HCT116 (cell line): ENCODE results near the gene PRICKLE1. TPM values are rescaled to one million over a fixed set of nuclear protein-coding genes. Genes with fewer than 3 reads are reported as not detected.

ENCODE experiments used
- ATAC-seq: fragments of 200-7000 bp; cut with Tn5 transposase; 2 replicates; pipeline ENCODE4 v1.9.1; 2020; ENCODE audit warnings: mild to moderate bottlenecking, moderate library complexity
- BruUV-seq: library from RNA; stranded (reverse); fragments of 400-500 nt; replicated peaks from 2 replicates; lab custom pipeline; 2021; lab: Mats Ljungman, UMichigan
- CTCF ChIA-PET: fragments of 300-600 bp; sonication (Branson Sonifier 250); formaldehyde crosslinking; loops from one replicate; lab custom pipeline; 2021; ENCODE audit warnings: antibody characterized with exemption; lab: Charles Lee
- POLR2A ChIA-PET: fragments of 300-600, 350-600 bp; sonication (Branson Sonifier 250); formaldehyde crosslinking; loops from one replicate; lab custom pipeline; 2021; ENCODE audit warnings: antibody characterized with exemption; lab: Charles Lee
- RAD21 ChIA-PET, 2 experiments: fragments of 300-600 bp; sonication (Branson Sonifier 250); formaldehyde crosslinking; loops; one replicate each; lab custom pipeline; 2023; ENCODE audit warnings: low total read pairs in 2 of 2; ENCODE audit not compliant: uncharacterized antibody in 2 of 2, unreplicated experiment in 2 of 2, low non-redundant PET in 1 of 2; lab: Charles Lee
- DNase-seq: peaks from one replicate; pipeline ENCODE4 v3.0.0-alpha.2; 2010; ENCODE audit warnings: low read depth, low spot score
- H2AFZ ChIP-seq: fragments of 200-600 bp; shearing (Covaris generic), sonication (generic); 2 replicates; pipeline ENCODE4 v1.6.1; 2017; ENCODE audit warnings: low read depth, mixed run types, mixed read lengths, antibody characterized with exemption, low read length; ENCODE audit not compliant: poor library complexity, severe bottlenecking
- H3K27ac ChIP-seq: 2 replicates; pipeline ENCODE4 v1.5.1; 2012; ENCODE audit warnings: low read depth, low read length
- H3K27me3 ChIP-seq: fragments of 200-600 bp; sonication (generic); 2 replicates; pipeline ENCODE4 v1.6.1; 2016; ENCODE audit warnings: mixed run types, low read length, mixed read lengths; ENCODE audit not compliant: insufficient read depth
- H3K36me3 ChIP-seq, 2 experiments: fragments of 200-500 bp in 1 of 2; fragments of 200-600 bp in 1 of 2; sonication (Bioruptor generic) in 1 of 2; sonication (generic) in 1 of 2; 2 replicates each; pipeline versions ENCODE4 v1.5.1 to v1.6.1; 2014 to 2016; ENCODE audit warnings: low read length in 2 of 2, inconsistent platforms in 1 of 2, mixed read lengths in 1 of 2, mixed run types in 1 of 2; ENCODE audit not compliant: insufficient read depth in 2 of 2, control insufficient read depth in 1 of 2
- H3K4me1 ChIP-seq, 2 experiments: fragments of 200-600 bp in 1 of 2; sonication (generic) in 1 of 2; 2 replicates each; pipeline versions ENCODE4 v1.5.1 to v1.6.1; 2012 to 2017; ENCODE audit warnings: low read length in 2 of 2, inconsistent platforms in 1 of 2, mild to moderate bottlenecking in 1 of 2, mixed read lengths in 1 of 2, mixed run types in 1 of 2, moderate library complexity in 1 of 2; ENCODE audit not compliant: insufficient read depth in 2 of 2, control insufficient read depth in 1 of 2
- H3K4me2 ChIP-seq: fragments of 200-600 bp; sonication (generic); 2 replicates; pipeline ENCODE4 v1.6.1; 2017; ENCODE audit warnings: mixed run types, low read length, mixed read lengths
- H3K4me3 ChIP-seq, 2 experiments: fragments of 200-600 bp in 1 of 2; sonication (generic) in 1 of 2; replicated peaks in 1 of 2; 2 replicates each; pipeline ENCODE4 v1.5.1; 2011 to 2016; ENCODE audit warnings: low read length in 2 of 2, control low read depth in 1 of 2, low read depth in 1 of 2, mild to moderate bottlenecking in 1 of 2, mixed read lengths in 1 of 2, mixed run types in 1 of 2
- H3K79me2 ChIP-seq: fragments of 200-600 bp; sonication (generic); 2 replicates; pipeline ENCODE4 v1.6.1; 2017; ENCODE audit warnings: mild to moderate bottlenecking, mixed run types, low read length, moderate library complexity, mixed read lengths; ENCODE audit not compliant: insufficient read depth
- H3K9ac ChIP-seq: fragments of 200-600 bp; sonication (generic); 2 replicates; pipeline ENCODE4 v1.6.1; 2016; ENCODE audit warnings: low read length, mixed read lengths
- H3K9me2 ChIP-seq: fragments of 200-600 bp; sonication (generic), shearing (Covaris generic); 2 replicates; pipeline ENCODE4 v1.6.1; 2017; ENCODE audit warnings: mixed run types, mild to moderate bottlenecking, moderate library complexity; ENCODE audit not compliant: insufficient read depth
- H3K9me3 ChIP-seq, 2 experiments: fragments of 200-500 bp in 1 of 2; fragments of 200-600 bp in 1 of 2; sonication (Bioruptor generic) in 1 of 2; sonication (generic) in 1 of 2; 2 replicates each; pipeline ENCODE4 v1.6.1; 2014 to 2017; ENCODE audit warnings: low read length in 2 of 2, mixed read lengths in 2 of 2, inconsistent platforms in 1 of 2, low read depth in 1 of 2, mild to moderate bottlenecking in 1 of 2, mixed run types in 1 of 2, moderate library complexity in 1 of 2; ENCODE audit not compliant: control insufficient read depth in 1 of 2, insufficient read depth in 1 of 2
- H4K20me1 ChIP-seq: fragments of 200-600 bp; sonication (generic), shearing (Covaris generic); 2 replicates; pipeline ENCODE4 v1.6.1; 2017; ENCODE audit warnings: mixed run types, mild to moderate bottlenecking, moderate library complexity; ENCODE audit not compliant: insufficient read depth
- ATF3 ChIP-seq: IDR thresholded peaks from 2 replicates; pipeline ENCODE4 v1.6.1; 2012
- CBX3 ChIP-seq: IDR thresholded peaks from 2 replicates; pipeline ENCODE4 v1.6.1; 2012; ENCODE audit warnings: low read depth
- CEBPB ChIP-seq: IDR thresholded peaks from 2 replicates; pipeline ENCODE4 v1.6.1; 2012; ENCODE audit warnings: low read depth
- EGR1 ChIP-seq: IDR thresholded peaks from 2 replicates; pipeline ENCODE4 v1.6.1; 2012; ENCODE audit warnings: low read depth
- ELF1 ChIP-seq: IDR thresholded peaks from 2 replicates; pipeline ENCODE4 v1.6.1; 2012; ENCODE audit warnings: low read depth, borderline replicate concordance
- EZH2 ChIP-seq: fragments of 200-600 bp; sonication (generic); IDR thresholded peaks from 2 replicates; pipeline ENCODE4 v1.6.1; 2017; ENCODE audit warnings: antibody characterized with exemption, mixed run types
- FOSL1 ChIP-seq: IDR thresholded peaks from 2 replicates; pipeline ENCODE4 v1.6.1; 2012; ENCODE audit warnings: low read depth
- JUND ChIP-seq: IDR thresholded peaks from 2 replicates; pipeline ENCODE4 v1.6.1; 2012
- MAX ChIP-seq: IDR thresholded peaks from 2 replicates; pipeline ENCODE4 v1.6.1; 2012
- POLR2AphosphoS5 ChIP-seq: IDR thresholded peaks from 2 replicates; pipeline ENCODE4 v1.6.1; 2011; ENCODE audit warnings: mild to moderate bottlenecking, low read depth, low read length, moderate library complexity
- SIN3A ChIP-seq: IDR thresholded peaks from 2 replicates; pipeline ENCODE4 v1.6.1; 2012; ENCODE audit warnings: low read depth
- TCF7L2 ChIP-seq: IDR thresholded peaks from 2 replicates; pipeline ENCODE4 v1.7.0; 2011; ENCODE audit warnings: borderline replicate concordance, inconsistent platforms; ENCODE audit not compliant: insufficient read depth, insufficient read length; ENCODE audit errors: extremely low read depth
- YY1 ChIP-seq: IDR thresholded peaks from 2 replicates; pipeline ENCODE4 v1.6.1; 2011; ENCODE audit warnings: low read length, low read depth, moderate library complexity, mild to moderate bottlenecking; ENCODE audit not compliant: insufficient replicate concordance; ENCODE audit errors: extremely low read depth
- ZBTB33 ChIP-seq: IDR thresholded peaks from 2 replicates; pipeline ENCODE4 v1.6.1; 2011; ENCODE audit warnings: mild to moderate bottlenecking, low read length, moderate library complexity; ENCODE audit not compliant: insufficient replicate concordance; ENCODE audit errors: extremely low read depth
- ZFX ChIP-seq: fragments of 450-650 bp; IDR thresholded peaks from 2 replicates; pipeline ENCODE4 v1.6.1; 2017
- intact Hi-C: fragments of 100-400 bp; cut with micrococcal nuclease; formaldehyde crosslinking; loops from 2 replicates; pipeline ENCODE4 v1.10.0; 2022
- total RNA-seq: library from RNA; stranded (reverse); gene quantifications from one replicate; pipeline ENCODE4 v1.2.1, GENCODE V29; 2021; ENCODE audit not compliant: unreplicated experiment

PRICKLE1 gene
- total RNA-seq, 1 experiment from 2014 or later, result 1.3 TPM

GRCh38 chr12:42633594-42633993 lies 44.0 kb upstream of the PRICKLE1 start (continued):
- no peak for TF ChIP-seq POLR2AphosphoS5
- no peak for TF ChIP-seq ATF3
- no peak for TF ChIP-seq MAX
- TF ChIP-seq ELF1, result no peak
- TF ChIP-seq SIN3A, result no peak
- TF ChIP-seq ZFX, result no peak

GRCh38 chr12:42631513-42631912 lies 42.0 kb upstream of the PRICKLE1 start:
- Histone ChIP-seq H3K27ac (no peak overlapping the region), H3K36me3 (no peaks in the 10 kb centered on the region), H4K20me1 (no peaks in the 10 kb centered on the region), H2AFZ (no peak overlapping the region), H3K4me1 (no peaks in the 10 kb centered on the region), H3K4me3 (no peak overlapping the region), H3K79me2 (no peaks in the 10 kb centered on the region), H3K9me3 (no peaks in the 10 kb centered on the region), H3K9ac (no peak overlapping the region), H3K4me2 (no peak overlapping the region), H3K9me2 (no peaks in the 10 kb centered on the region), H3K27me3 (no peaks in the 10 kb centered on the region)
- no TSS peak for BruUV-seq
- DNase-seq, result no peak
- intact Hi-C loops, result no loop called here
- ChIA-PET CTCF (no interaction called here), RAD21 (no interaction called here), POLR2A (no interaction called here)
- ATAC-seq, result no peak
- TF ChIP-seq YY1, result no peak
- no peak for TF ChIP-seq EGR1
- no peak for TF ChIP-seq JUND
- no peak for TF ChIP-seq TCF7L2
- TF ChIP-seq SIN3A, result no peak
- TF ChIP-seq ZBTB33, result no peak
- no peak for TF ChIP-seq ZFX
- TF ChIP-seq EZH2, result no peak
- TF ChIP-seq ELF1, result no peak
- no peak for TF ChIP-seq CEBPB
- no peak for TF ChIP-seq CBX3
- TF ChIP-seq POLR2AphosphoS5, result no peak
- no peak for TF ChIP-seq FOSL1
